Ramos (cell line): Measurements from ENCODE around the gene MALSU1.

Experiments used
- in situ Hi-C: fragments of 300-500 bp; cut with MboI; formaldehyde crosslinking; loops from one replicate; pipeline ENCODE4 v1.14.3; 2022; ENCODE audit warnings: low sequenced_read_pairs; ENCODE audit not compliant: unreplicated experiment

MALSU1 gene

GRCh38 chr7:23298885-23299769 lies at the start of gene MALSU1:
TSS of gene MALSU1 (plus strand) at chr7:23299339. CDS start at chr7:23299353, 14 bp downstream.
- in situ Hi-C loops, result no loop called here

GRCh38 chr7:23249486-23249885 lies 49.7 kb upstream of the MALSU1 start:
- in situ Hi-C loops, result no loop called here

GRCh38 chr7:23254051-23254681 lies 45.0 kb upstream of the MALSU1 start:
- in situ Hi-C loops, result no loop called here

GRCh38 chr7:23256731-23257130 lies 42.4 kb upstream of the MALSU1 start:
- in situ Hi-C loops, result no loop called here

- in situ Hi-C loops, result no loop called here
These were observed 38.8 kb upstream of the MALSU1 start for GRCh38 chr7:23260371-23260770.

- in situ Hi-C loops, result no loop called here
These were observed 37.2 kb upstream of the MALSU1 start for GRCh38 chr7:23261843-23262452.

GRCh38 chr7:23264916-23265458 lies 34.2 kb upstream of the MALSU1 start:
- in situ Hi-C loops, result no loop called here

- in situ Hi-C loops, result no loop called here
These were observed 32.2 kb upstream of the MALSU1 start for GRCh38 chr7:23266918-23267317.

- in situ Hi-C loops, result no loop called here
These were observed 31.8 kb upstream of the MALSU1 start for GRCh38 chr7:23267357-23267756.

- in situ Hi-C loops, result no loop called here
These were observed 31.0 kb upstream of the MALSU1 start for GRCh38 chr7:23268167-23268566.

- in situ Hi-C loops, result no loop called here
These were observed 30.4 kb upstream of the MALSU1 start for GRCh38 chr7:23268746-23269145.

- in situ Hi-C loops, result loop anchor here (5.0 to 10.0 kb wide), 2 partner anchors 273 to 435 kb away; no protein-coding TSS in a partner anchor
These were observed 26.9 kb upstream of the MALSU1 start for GRCh38 chr7:23272275-23272674.

GRCh38 chr7:23273141-23273599 lies 26.0 kb upstream of the MALSU1 start:
- in situ Hi-C loops, result loop anchor here (5.0 to 10.0 kb wide), 2 partner anchors 272 to 434 kb away; no protein-coding TSS in a partner anchor

- in situ Hi-C loops, result loop anchor here (10.0 kb wide), 1 partner anchor 269 kb away; no protein-coding TSS in a partner anchor
These were observed 23.2 kb upstream of the MALSU1 start for GRCh38 chr7:23275912-23276311.

- in situ Hi-C loops, result loop anchor here (10.0 kb wide), 1 partner anchor 268 kb away; no protein-coding TSS in a partner anchor
These were observed 22.8 kb upstream of the MALSU1 start for GRCh38 chr7:23276376-23276775.

- in situ Hi-C loops, result loop anchor here (10.0 kb wide), 1 partner anchor 268 kb away; no protein-coding TSS in a partner anchor
These were observed 22.2 kb upstream of the MALSU1 start for GRCh38 chr7:23276947-23277346.

GRCh38 chr7:23277359-23277989 lies 21.7 kb upstream of the MALSU1 start:
- in situ Hi-C loops, result loop anchor here (10.0 kb wide), 1 partner anchor 267 kb away; no protein-coding TSS in a partner anchor

- in situ Hi-C loops, result loop anchor here (10.0 kb wide), 1 partner anchor 265 kb away; no protein-coding TSS in a partner anchor
These were observed 19.2 kb upstream of the MALSU1 start for GRCh38 chr7:23279819-23280525.

GRCh38 chr7:23283086-23283485 lies 16.1 kb upstream of the MALSU1 start:
- in situ Hi-C loops, result no loop called here
